Measurements from ENCODE around the gene ETS1.

The ETS1 gene

DNA sequence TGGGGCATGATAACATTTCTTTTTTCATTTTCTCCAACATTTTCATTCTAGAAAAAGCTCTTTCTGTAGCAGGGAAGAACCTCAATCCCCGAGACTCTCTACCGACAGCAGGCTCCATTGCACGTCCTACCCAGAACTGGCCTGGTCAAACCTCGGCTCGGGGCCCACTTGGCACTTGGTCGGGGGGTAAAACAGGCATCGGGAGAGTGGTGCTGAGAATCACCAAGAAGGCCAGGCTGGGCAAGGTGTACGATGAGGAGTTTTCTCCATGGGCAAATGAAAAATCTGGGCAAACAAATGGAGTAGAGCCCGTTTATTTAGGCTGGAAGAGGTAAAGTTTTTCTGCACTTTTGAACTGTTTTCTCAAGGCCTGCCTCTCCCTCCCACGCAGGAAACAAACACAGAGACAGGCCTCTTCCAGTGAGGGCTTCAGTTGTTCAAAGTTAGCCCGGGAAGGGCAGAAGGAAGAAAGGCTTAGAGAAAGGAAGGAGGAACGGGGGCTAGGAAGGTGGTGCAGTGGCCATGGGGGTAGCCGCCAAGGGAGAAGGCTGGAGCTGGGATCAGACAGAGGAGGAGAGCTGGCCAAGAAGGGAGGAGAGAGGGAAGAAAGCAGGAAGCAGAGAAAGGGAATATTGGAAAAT is 87.6 kb downstream of the ETS1 start:
- CTCF ChIA-PET = no interaction called here
- H3K27ac ChIP-seq = peak overlapping the region; percentile 54
- TF ChIP-seq, protein P1, sequence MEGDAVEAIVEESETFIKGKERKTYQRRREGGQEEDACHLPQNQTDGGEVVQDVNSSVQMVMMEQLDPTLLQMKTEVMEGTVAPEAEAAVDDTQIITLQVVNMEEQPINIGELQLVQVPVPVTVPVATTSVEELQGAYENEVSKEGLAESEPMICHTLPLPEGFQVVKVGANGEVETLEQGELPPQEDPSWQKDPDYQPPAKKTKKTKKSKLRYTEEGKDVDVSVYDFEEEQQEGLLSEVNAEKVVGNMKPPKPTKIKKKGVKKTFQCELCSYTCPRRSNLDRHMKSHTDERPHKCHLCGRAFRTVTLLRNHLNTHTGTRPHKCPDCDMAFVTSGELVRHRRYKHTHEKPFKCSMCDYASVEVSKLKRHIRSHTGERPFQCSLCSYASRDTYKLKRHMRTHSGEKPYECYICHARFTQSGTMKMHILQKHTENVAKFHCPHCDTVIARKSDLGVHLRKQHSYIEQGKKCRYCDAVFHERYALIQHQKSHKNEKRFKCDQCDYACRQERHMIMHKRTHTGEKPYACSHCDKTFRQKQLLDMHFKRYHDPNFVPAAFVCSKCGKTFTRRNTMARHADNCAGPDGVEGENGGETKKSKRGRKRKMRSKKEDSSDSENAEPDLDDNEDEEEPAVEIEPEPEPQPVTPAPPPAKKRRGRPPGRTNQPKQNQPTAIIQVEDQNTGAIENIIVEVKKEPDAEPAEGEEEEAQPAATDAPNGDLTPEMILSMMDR (conservative IDR thresholded peaks at IDR 0.05; ENCODE audit: low read depth) = no peak
- no peak for DNase-seq (ENCODE audit: low spot score)
- POLR2A ChIA-PET (ENCODE audit: low non-redundant PET) = no interaction called here

GRCh38 chr11:128498721-128499245 is 88.6 kb downstream of the ETS1 start:
- CTCF ChIA-PET = no interaction called here
- no peak for DNase-seq (ENCODE audit: low spot score)
- TF ChIP-seq, protein P1 (conservative IDR thresholded peaks at IDR 0.05; ENCODE audit: low read depth) = no peak
- POLR2A ChIA-PET (ENCODE audit: low non-redundant PET) = no interaction called here
- no peak overlapping the region for H3K27ac ChIP-seq

GRCh38 chr11:128497776-128498095 is 89.6 kb downstream of the ETS1 start:
- TF ChIP-seq, protein P1 (conservative IDR thresholded peaks at IDR 0.05; ENCODE audit: low read depth) = no peak
- H3K27ac ChIP-seq = peak overlapping the region; percentile 94
- CTCF ChIA-PET = interaction anchor here (1.0 kb wide), 1 partner anchor 208 kb away, joined by 3 read pairs; no protein-coding TSS in a partner anchor
- no peak for DNase-seq (ENCODE audit: low spot score)
- POLR2A ChIA-PET (ENCODE audit: low non-redundant PET) = no interaction called here

- TF ChIP-seq, protein P1 (conservative IDR thresholded peaks at IDR 0.05; ENCODE audit: low read depth) = no peak
- CTCF ChIA-PET = interaction anchor here (1.0 kb wide), 1 partner anchor 207 kb away, joined by 3 read pairs; no protein-coding TSS in a partner anchor
- H3K27ac ChIP-seq = peak overlapping the region; percentile 94
- POLR2A ChIA-PET (ENCODE audit: low non-redundant PET) = no interaction called here
- DNase-seq (ENCODE audit: low spot score) = peak; percentile 75
Measured at GRCh38 chr11:128497061-128497775, 90.1 kb downstream of the ETS1 start.

GRCh38 chr11:128496692-128497060 is 90.7 kb downstream of the ETS1 start:
- ChIA-PET POLR2A (ENCODE audit: low non-redundant PET) (no interaction called here), CTCF (interaction anchor here (1.0 kb wide), 1 partner anchor 206 kb away, joined by 3 read pairs; no protein-coding TSS in a partner anchor)
- no peak for DNase-seq (ENCODE audit: low spot score)
- TF ChIP-seq, protein P1 (conservative IDR thresholded peaks at IDR 0.05; ENCODE audit: low read depth) = no peak
- H3K27ac ChIP-seq = peak overlapping the region; percentile 94

DNA sequence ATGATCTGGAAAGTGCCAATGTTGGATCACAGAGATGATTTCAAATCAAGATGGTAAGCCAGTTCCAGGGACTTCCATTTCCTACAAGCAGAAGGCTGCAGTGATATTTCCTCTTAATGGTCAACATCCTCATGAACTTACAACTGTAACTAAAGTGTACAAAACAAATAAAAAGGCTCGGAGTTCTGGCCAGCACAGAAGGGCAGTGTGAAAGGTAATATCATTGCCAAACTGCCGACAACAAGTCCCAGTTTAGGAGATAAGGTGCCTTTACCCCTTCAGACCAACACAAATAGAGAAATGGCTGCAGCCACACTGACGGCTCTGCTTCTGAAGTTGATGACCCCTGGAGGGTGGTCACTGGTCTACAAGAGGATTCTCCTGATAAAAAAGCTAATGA is 91.1 kb downstream of the ETS1 start:
- TF ChIP-seq, protein P1 (conservative IDR thresholded peaks at IDR 0.05; ENCODE audit: low read depth) = no peak
- peak overlapping the region; percentile 94 for H3K27ac ChIP-seq
- DNase-seq (ENCODE audit: low spot score) = no peak
- CTCF ChIA-PET = no interaction called here
- POLR2A ChIA-PET (ENCODE audit: low non-redundant PET) = no interaction called here
